SU-DHL-6 (cell line): ENCODE results near the gene TSN.

Source experiments
- H2AFZ ChIP-seq: fragments of 200-600 bp; sonication (generic); 2 replicates; pipeline ENCODE4 v1.6.1; 2014; ENCODE audit warnings: low read depth, mild to moderate bottlenecking, moderate library complexity, mixed read lengths, antibody characterized with exemption, low read length; ENCODE audit not compliant: severe bottlenecking
- H3F3A ChIP-seq: fragments of 200-600 bp; shearing (Covaris generic); 2 replicates; pipeline ENCODE4 v1.6.0; 2016; ENCODE audit warnings: antibody characterized with exemption, mild to moderate bottlenecking; ENCODE audit not compliant: insufficient read depth
- H3K27ac ChIP-seq: fragments of 200-600 bp; sonication (generic); 2 replicates; pipeline ENCODE4 v1.5.1; 2016; ENCODE audit warnings: low read depth, mild to moderate bottlenecking, low read length, moderate library complexity, mixed read lengths
- H3K27me3 ChIP-seq: fragments of 200-600 bp; sonication (generic), shearing (Covaris generic); 2 replicates; pipeline ENCODE4 v1.6.0; 2014; ENCODE audit warnings: mild to moderate bottlenecking, low read length
- H3K36me3 ChIP-seq: fragments of 200-600 bp; sonication (generic); 2 replicates; pipeline ENCODE4 v1.6.1; 2014; ENCODE audit warnings: mild to moderate bottlenecking, low read length, mixed read lengths
- H3K4me2 ChIP-seq: fragments of 300-600, 200-600 bp; shearing (Covaris generic), sonication (generic); 2 replicates; pipeline ENCODE4 v1.6.0; 2014; ENCODE audit warnings: low read length, low read depth, mild to moderate bottlenecking; ENCODE audit not compliant: poor library complexity, severe bottlenecking
- H3K4me3 ChIP-seq: fragments of 200-600 bp; sonication (generic); 2 replicates; pipeline ENCODE4 v1.5.1; 2014; ENCODE audit warnings: antibody characterized with exemption, low read length, mild to moderate bottlenecking, mixed read lengths; ENCODE audit not compliant: insufficient read depth, poor library complexity, severe bottlenecking
- H3K79me2 ChIP-seq: fragments of 200-600 bp; sonication (generic); 2 replicates; pipeline ENCODE4 v1.6.1; 2014; ENCODE audit warnings: mild to moderate bottlenecking, low read length, moderate library complexity; ENCODE audit not compliant: insufficient read depth
- H3K9ac ChIP-seq: fragments of 200-600 bp; sonication (generic); 2 replicates; pipeline ENCODE4 v1.7.0; 2014; ENCODE audit warnings: mild to moderate bottlenecking, low read length
- H3K9me2 ChIP-seq: fragments of 200-600 bp; sonication (generic); replicated peaks from 2 replicates; pipeline ENCODE4 v1.6.1; 2014; ENCODE audit warnings: low read length; ENCODE audit not compliant: insufficient read depth
- H3K9me3 ChIP-seq: fragments of 200-600 bp; sonication (generic); 2 replicates; pipeline ENCODE4 v1.6.1; 2014; ENCODE audit warnings: low read length, mixed read lengths; ENCODE audit not compliant: insufficient read depth
- H4K20me1 ChIP-seq: fragments of 200-600 bp; sonication (generic); 2 replicates; pipeline ENCODE4 v1.6.1; 2014; ENCODE audit warnings: low read depth, mild to moderate bottlenecking, antibody characterized with exemption, low read length, moderate library complexity, mixed read lengths
- CTCF ChIP-seq: fragments of 200-600 bp; sonication (generic); IDR thresholded peaks from one replicate; pipeline ENCODE4 v1.5.1; 2017; ENCODE audit warnings: antibody characterized with exemption, mild to moderate bottlenecking, low read length, moderate library complexity; ENCODE audit not compliant: insufficient read depth, poor library complexity, severe bottlenecking
- EZH2phosphoT487 ChIP-seq: fragments of 200-600 bp; sonication (generic), shearing (Covaris generic); conservative IDR thresholded peaks from 2 replicates; pipeline ENCODE4 v1.6.1; 2018; ENCODE audit warnings: mild to moderate bottlenecking, antibody characterized with exemption, low read length, moderate library complexity, mixed read lengths

TSN gene

DNA sequence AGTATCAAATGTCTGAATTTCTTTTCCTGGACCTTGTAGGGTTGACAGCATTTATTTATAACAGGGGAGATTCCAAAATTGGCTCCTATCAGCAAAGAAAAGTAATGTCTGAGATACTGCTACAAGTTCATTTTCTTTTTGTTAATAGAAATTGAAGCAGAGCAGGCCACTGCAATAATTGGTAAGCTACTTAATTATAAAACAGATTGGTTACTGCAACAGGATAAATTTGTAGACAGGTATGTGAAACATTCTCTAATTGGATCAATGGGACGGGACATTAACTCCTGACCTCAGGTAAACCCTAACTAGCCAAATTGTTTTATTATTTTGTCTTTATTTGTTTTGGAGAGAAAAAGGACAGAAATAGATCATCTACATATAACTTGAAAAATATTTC lies 39.3 kb upstream of the TSN start:
- no peaks in the 10 kb centered on the region for H3K9me3 ChIP-seq
- no peak overlapping the region for H3K4me3 ChIP-seq
- no peak overlapping the region for H3K4me2 ChIP-seq
- H3K79me2 ChIP-seq: no peaks in the 10 kb centered on the region
- H4K20me1 ChIP-seq: no peaks in the 10 kb centered on the region
- H3F3A ChIP-seq: no peaks in the 10 kb centered on the region
- H3K36me3 ChIP-seq: no peaks in the 10 kb centered on the region
- H3K27ac ChIP-seq: no peak overlapping the region
- TF ChIP-seq CTCF (no peak), EZH2phosphoT487 (no peak)
- no peak overlapping the region for H3K9ac ChIP-seq
- H3K27me3 ChIP-seq: no peaks in the 10 kb centered on the region
- H3K9me2 ChIP-seq: no peaks in the 10 kb centered on the region
- no peak overlapping the region for H2AFZ ChIP-seq

GRCh38 chr2:121717529-121717928 lies 37.9 kb upstream of the TSN start:
- no peaks in the 10 kb centered on the region for H3K9me2 ChIP-seq
- no peak overlapping the region for H3K4me2 ChIP-seq
- no peak overlapping the region for H2AFZ ChIP-seq
- no peak overlapping the region for H3K4me3 ChIP-seq
- no peak overlapping the region for H3K9ac ChIP-seq
- no peaks in the 10 kb centered on the region for H3K9me3 ChIP-seq
- TF ChIP-seq CTCF: no peak
- peaks cover 6% of the 10 kb centered on the region; the same call in 1 of the 2 replicates for H3F3A ChIP-seq
- H3K36me3 ChIP-seq: no peaks in the 10 kb centered on the region
- no peaks in the 10 kb centered on the region for H3K27me3 ChIP-seq
- no peaks in the 10 kb centered on the region for H3K79me2 ChIP-seq
- no peak overlapping the region for H3K27ac ChIP-seq
- no peaks in the 10 kb centered on the region for H4K20me1 ChIP-seq

- Histone ChIP-seq H3K4me3 (no peak overlapping the region), H3K4me2 (no peak overlapping the region), H3K27ac (no peak overlapping the region), H3K9me2 (no peaks in the 10 kb centered on the region), H3K36me3 (peaks cover 2% of the 10 kb centered on the region), H3K27me3 (no peaks in the 10 kb centered on the region), H3K79me2 (no peaks in the 10 kb centered on the region), H3K9me3 (no peaks in the 10 kb centered on the region), H4K20me1 (no peaks in the 10 kb centered on the region), H3K9ac (no peak overlapping the region), H3F3A (peaks cover 22% of the 10 kb centered on the region), H2AFZ (no peak overlapping the region)
- TF ChIP-seq EZH2phosphoT487: no peak
- no peak for TF ChIP-seq CTCF
Measured at GRCh38 chr2:121721926-121722325, 33.5 kb upstream of the TSN start.

DNA sequence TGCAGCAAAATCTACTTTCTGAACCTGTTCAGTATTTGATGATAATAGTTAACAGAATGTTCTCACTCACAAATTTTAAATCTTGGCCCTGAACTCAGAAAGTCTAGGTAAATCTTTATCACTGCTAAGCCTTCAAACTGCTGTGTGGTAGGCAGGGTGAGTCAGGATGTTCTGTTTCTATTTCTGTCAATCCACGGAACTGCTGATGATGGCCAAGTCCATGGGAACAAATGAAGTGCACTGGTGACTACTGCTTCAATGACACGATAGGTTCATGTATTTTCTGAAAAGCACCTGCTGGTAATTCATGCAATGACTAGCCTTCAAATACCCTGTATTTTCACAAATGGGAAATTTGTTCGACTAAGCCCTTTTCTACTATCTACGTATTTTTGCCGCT lies 33.0 kb upstream of the TSN start:
- Histone ChIP-seq H3K79me2 (no peaks in the 10 kb centered on the region), H3K36me3 (peaks cover 7% of the 10 kb centered on the region), H4K20me1 (no peaks in the 10 kb centered on the region), H3K9me3 (no peaks in the 10 kb centered on the region), H3K4me2 (no peak overlapping the region), H3K4me3 (no peak overlapping the region), H3K9me2 (no peaks in the 10 kb centered on the region), H3K9ac (no peak overlapping the region), H3K27me3 (no peaks in the 10 kb centered on the region), H2AFZ (no peak overlapping the region), H3F3A (peaks cover 26% of the 10 kb centered on the region), H3K27ac (no peak overlapping the region)
- TF ChIP-seq EZH2phosphoT487 (no peak), CTCF (no peak)
